Keratinocyte (primary cell): ENCODE measurements around the gene GP5.

Source experiments
- EZH2 ChIP-seq: IDR thresholded peaks from one replicate; pipeline ENCODE4 v1.6.1; 2012; ENCODE audit warnings: inconsistent platforms, mild to moderate bottlenecking, low read length, moderate library complexity
- TF ChIP-seq, protein P1 (sequence below), 3 experiments: IDR thresholded peaks in 1 of 3; conservative IDR thresholded peaks in 1 of 3; optimal IDR thresholded peaks in 1 of 3; 2 replicates in 2 of 3; 3 replicates in 1 of 3; pipeline versions ENCODE3 to v1.5.1; 2011; ENCODE audit warnings: low read length in 3 of 3, mild to moderate bottlenecking in 3 of 3, moderate library complexity in 2 of 3, control low read depth in 1 of 3, inconsistent platforms in 1 of 3; ENCODE audit not compliant: insufficient read depth in 2 of 3; ENCODE audit errors: extremely low read depth in 1 of 3

DNA sequence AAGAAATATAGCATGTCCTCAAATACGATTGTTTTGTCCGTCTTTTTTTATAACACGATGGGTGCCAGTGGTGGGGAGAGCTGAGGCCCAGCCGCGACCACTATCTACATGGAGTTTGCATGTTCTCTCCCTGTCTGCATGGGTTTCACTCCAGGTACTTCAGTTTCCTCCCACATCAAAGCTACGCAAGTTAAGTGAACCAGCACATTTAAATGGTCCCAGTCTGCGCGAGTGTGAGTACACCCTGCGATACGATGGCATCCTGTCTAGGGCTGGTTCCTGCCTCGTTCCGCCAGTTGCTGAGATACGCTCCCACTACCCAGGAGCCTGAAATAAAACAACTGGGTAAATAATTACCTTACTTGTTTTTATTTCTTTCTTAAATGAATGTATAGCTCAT, 47.1 kb upstream of the GP5 start:
- TF ChIP-seq, protein P1, sequence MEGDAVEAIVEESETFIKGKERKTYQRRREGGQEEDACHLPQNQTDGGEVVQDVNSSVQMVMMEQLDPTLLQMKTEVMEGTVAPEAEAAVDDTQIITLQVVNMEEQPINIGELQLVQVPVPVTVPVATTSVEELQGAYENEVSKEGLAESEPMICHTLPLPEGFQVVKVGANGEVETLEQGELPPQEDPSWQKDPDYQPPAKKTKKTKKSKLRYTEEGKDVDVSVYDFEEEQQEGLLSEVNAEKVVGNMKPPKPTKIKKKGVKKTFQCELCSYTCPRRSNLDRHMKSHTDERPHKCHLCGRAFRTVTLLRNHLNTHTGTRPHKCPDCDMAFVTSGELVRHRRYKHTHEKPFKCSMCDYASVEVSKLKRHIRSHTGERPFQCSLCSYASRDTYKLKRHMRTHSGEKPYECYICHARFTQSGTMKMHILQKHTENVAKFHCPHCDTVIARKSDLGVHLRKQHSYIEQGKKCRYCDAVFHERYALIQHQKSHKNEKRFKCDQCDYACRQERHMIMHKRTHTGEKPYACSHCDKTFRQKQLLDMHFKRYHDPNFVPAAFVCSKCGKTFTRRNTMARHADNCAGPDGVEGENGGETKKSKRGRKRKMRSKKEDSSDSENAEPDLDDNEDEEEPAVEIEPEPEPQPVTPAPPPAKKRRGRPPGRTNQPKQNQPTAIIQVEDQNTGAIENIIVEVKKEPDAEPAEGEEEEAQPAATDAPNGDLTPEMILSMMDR (optimal IDR thresholded peaks at IDR 0.05 in 1 of 3, IDR thresholded peaks at IDR 0.05 in 1 of 3, conservative IDR thresholded peaks at IDR 0.05 in 1 of 3; ENCODE audit: extremely low read depth in 1 of 3, insufficient read depth in 2 of 3, low read length in 3 of 3) = no peak
- no peak for TF ChIP-seq EZH2
